ENCODE measurements around the gene TRDMT1.

The TRDMT1 gene

DNA sequence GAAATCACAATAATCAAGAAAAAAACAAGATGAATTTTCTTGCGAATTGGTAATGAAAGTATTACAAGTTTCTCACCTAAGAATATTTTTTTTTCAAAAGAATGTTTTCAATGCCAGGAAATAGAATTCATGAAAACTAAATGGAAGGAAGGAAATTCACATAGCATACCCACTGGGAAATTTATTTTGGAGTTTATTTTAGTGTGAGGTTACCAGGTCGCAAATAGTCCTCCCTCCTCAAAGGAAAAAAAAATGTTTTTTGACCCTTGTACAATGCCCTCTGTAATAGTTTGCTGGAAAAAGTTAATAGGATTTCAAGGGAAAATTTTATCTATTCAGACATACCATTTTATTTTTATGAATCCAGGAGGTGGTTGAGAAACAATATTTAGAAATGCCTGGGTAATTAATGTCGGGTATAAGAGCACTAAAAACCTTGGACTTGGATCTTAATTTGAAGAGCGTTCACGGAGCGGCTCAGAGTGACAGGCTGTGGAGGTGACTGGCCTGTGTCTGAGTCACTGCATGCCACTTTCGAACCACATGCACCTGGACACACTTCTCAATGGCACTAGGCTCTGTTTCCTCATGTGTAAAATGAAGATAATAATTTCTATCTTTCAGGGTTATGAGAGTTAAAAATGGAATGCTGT lies 100.1 kb downstream of the TRDMT1 start:
- FAIRE-seq (no peak), DNase-seq (ENCODE audit: low spot score) (peak; percentile 57)

DNA sequence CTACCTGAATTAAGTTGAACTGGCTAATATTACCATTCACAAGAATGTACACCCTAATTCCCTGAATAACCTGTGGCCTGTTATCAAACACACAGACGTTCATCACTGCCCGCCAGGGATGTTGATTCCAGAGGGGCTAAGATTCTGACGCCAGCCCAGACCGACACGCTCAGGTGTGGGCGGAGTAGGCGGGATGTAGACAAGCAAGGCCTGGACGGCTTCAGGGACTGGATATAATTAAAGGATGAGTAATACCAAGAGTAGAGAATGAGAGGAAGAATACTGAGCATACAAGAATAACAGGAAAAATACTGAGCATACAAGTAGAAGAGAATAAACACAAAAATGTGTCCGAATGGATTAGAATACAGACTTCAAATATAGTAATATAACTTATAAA lies 100.9 kb downstream of the TRDMT1 start:
- FAIRE-seq (no peak), DNase-seq (ENCODE audit: low spot score) (peak; percentile 32)

DNA sequence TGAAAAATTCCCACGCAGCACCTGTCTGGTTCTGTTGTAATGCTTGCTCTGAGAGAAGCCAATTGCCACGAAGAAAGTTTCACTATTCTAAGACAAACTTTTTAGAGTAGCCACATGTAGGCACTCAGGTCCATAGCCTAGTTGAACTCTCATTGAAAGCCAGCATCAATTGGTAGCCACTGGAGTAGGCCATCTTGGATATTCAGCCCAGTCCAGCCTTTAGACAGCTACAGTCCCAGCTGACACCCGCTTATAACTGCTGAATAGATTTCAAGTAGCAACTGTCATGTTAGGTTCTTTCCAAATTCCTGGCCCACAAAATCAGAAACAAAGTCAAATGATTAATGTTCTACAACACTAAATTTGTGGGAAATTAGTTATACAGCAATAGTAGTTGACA lies 103.5 kb downstream of the TRDMT1 start:
- DNase-seq (ENCODE audit: low spot score): no peak
- no peak for FAIRE-seq
